COLO668 (cell line): ENCODE measurements around the gene AFDN.

Source experiments
- DNase-seq: peaks from one replicate; lab custom pipeline; 2025; ENCODE audit not compliant: unreplicated experiment; lab: John Stamatoyannopoulos, UW

The AFDN gene, protein sequence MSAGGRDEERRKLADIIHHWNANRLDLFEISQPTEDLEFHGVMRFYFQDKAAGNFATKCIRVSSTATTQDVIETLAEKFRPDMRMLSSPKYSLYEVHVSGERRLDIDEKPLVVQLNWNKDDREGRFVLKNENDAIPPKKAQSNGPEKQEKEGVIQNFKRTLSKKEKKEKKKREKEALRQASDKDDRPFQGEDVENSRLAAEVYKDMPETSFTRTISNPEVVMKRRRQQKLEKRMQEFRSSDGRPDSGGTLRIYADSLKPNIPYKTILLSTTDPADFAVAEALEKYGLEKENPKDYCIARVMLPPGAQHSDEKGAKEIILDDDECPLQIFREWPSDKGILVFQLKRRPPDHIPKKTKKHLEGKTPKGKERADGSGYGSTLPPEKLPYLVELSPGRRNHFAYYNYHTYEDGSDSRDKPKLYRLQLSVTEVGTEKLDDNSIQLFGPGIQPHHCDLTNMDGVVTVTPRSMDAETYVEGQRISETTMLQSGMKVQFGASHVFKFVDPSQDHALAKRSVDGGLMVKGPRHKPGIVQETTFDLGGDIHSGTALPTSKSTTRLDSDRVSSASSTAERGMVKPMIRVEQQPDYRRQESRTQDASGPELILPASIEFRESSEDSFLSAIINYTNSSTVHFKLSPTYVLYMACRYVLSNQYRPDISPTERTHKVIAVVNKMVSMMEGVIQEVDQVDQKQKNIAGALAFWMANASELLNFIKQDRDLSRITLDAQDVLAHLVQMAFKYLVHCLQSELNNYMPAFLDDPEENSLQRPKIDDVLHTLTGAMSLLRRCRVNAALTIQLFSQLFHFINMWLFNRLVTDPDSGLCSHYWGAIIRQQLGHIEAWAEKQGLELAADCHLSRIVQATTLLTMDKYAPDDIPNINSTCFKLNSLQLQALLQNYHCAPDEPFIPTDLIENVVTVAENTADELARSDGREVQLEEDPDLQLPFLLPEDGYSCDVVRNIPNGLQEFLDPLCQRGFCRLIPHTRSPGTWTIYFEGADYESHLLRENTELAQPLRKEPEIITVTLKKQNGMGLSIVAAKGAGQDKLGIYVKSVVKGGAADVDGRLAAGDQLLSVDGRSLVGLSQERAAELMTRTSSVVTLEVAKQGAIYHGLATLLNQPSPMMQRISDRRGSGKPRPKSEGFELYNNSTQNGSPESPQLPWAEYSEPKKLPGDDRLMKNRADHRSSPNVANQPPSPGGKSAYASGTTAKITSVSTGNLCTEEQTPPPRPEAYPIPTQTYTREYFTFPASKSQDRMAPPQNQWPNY (N-terminal part only)

DNA sequence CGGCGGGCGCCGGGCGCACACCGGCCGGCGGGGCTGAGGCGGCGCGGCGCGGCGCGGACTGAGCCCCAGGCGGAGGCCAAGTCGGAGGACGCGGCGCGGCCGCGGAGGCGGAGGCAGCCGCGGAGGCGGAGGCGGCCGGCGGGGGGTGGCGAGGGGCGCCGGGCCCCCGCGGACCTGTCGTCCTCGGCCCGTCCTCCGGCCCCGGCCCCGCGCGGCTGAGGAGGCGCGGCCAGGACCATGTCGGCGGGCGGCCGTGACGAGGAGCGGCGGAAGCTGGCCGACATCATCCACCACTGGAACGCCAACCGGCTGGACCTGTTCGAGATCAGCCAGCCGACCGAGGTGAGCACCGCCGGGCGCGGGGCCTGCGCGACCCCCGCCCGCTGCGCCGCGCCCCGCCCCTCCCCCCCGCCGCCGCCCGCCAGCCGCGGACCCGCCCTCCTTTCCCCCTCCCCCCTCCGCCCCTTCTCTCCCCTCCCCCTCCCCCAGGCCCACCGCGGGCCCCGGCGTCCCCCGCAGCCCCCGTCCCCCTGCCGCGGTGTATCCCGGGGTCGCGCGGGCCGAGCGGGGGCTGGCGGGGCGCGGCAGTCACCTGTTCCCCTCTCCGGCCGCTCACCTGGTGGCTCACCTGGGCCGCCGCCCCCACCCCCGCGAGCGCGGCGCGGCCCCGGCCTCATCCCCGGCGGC lies at the start of gene AFDN:
Gene AFDN, plus strand, starts transcription at position 16 of the 687 bp plus-strand sequence. Its CDS starts 222 bp downstream, at position 238.
- DNase-seq, result peak; percentile 74

DNA sequence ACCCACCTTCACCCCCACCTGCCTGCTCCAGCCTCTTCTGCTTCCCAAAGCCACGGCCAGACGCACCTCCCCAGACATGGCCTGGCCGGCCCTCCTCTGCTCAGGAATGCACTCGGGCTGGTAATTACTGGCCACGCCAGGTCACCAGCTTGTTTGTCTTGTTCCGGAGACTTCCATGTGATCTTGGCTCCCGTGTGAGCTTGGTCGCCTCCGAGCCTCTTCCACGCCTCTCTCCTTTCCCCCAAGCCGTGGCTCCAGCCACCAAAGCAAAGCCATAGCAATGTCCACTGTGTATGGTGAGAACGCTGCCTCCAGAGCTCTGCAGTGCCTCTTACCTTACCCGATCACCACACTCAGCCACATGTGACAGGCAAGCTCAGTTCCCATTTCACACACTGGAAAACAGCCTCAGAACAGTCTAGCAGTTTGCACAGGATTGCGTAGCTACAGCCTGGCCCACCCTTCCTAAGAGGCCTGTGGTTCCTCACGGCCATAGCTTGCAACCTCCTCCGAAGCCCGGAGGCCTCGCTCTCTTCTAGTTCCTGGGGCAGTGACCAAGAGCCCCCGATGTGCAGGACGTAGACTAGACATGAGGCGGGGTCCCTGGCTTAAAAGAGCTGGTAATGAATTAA lies 48.1 kb upstream of the AFDN start:
- DNase-seq, result no peak

DNA sequence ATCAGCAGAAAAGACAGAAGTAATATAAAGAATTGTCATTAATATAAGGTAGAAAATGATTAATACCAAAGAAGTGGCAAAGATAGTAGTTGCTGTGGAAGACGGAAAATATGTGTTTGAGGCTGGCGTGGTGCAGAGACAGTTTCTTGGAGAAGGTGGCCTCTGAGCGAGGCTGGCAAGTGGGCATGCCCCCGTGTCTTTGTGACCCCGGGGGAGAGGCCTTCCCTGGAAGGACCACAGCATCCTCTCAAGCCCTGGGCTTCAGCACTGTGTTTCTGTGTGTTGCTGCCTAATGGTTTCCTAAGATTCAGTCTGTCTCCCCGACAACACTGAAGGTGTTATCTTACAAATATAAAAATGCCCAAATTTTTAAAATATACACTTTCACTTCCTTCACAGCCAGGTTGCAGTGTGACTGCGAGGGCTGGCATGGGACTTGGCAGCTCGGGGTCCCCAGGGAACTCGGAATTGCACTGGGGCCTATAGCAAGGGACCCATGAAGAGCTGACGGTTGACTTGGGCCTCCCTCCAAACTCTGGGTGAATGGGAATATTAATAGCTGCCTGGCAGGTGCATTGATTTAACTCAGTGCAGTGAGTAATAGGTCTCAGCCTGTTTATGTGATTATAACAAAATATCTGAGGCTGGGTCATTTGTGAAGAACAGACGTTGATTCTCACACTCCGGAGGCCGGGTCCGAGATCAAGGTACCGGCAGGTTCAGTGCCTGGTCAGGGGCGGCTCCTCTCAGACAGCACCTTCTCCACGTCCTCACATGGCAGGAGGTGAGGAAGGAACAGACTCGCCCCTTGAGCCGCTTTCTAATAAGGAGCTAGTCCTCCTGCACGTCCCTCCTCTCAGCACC lies 47.4 kb upstream of the AFDN start:
- no peak for DNase-seq

DNA sequence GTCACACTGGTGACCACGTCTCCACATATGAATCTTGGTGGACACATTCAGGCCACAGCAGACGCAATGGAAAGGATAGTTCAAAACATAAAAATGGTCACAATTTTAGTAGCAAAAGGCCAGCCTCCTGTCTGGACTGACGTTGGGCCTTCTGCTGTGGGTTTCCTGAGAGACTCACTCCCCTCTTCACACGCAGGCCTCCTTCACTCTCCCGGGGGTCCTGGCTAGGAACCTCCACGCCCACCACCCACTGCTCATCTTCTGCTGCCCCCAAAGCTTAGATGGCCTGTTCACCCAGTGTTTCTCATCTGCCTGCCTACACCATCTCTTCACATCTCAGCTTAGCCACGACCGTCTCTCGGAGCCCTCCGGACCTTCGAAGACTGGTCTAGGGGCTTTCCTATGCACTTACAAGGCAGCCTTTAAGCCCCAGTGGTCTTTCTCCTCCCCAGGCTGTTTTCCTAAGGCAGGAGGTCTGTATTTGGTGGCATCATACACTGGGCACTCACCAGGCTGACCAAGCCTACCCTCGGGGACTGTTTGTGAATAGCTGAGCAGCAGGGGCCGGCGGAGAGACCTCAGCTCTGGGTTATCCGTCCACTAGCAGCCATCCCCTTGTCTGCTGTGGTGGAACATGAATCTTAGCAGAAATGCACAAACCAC lies 46.6 kb upstream of the AFDN start:
- no peak for DNase-seq

DNA sequence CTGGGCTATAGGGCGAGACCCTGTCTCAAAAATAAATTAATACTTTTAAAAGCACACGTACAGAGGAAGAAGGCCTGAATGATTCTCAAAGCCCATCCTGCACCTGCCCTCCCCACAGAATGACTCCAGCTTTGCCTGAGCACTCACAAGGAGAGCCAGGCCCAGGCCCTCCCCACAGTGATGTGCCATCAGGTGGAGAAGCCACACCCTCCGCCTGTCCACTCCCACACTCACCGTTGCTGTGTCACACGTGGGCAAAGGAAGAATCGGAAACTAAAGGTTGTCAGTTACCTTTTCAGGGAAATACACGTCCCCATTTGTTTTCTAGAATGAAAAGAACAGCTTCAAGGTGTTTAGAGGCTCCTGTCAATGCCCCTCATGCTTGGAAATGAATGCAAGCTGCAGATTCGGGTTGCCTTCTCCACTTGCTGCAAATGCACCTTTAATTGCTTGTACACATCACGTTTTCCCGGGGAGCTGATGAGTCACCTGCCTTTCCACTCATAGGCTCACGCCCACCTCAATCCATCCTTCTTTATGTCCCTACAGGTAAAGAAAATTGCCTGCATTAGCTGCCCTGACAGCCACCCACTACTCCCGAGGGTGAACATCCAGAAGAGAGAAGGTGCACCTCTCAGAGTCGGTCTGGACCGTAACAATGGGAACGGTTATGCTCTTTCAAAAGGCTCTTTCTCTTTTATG lies 45.5 kb upstream of the AFDN start:
- DNase-seq, result peak; percentile 21

DNA sequence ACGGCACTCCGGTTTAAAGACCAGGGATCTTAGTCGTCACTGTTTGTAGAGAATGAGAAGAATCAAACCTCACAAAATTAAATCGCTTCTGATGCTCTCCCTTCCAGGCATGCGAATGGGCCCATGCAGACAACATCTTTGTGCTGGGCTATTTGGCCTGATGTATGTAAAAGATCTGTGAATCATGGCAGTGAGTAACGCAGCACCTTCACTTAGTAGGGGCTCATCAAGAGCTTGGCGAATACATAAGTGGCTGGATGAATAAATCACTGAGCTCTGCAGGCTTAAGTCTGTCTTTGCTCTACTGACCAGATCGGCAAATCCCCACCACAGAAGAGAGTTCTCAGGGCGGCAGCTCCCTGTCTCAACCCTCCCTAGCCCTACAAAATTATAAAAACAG lies 44.8 kb upstream of the AFDN start:
- no peak for DNase-seq

DNA sequence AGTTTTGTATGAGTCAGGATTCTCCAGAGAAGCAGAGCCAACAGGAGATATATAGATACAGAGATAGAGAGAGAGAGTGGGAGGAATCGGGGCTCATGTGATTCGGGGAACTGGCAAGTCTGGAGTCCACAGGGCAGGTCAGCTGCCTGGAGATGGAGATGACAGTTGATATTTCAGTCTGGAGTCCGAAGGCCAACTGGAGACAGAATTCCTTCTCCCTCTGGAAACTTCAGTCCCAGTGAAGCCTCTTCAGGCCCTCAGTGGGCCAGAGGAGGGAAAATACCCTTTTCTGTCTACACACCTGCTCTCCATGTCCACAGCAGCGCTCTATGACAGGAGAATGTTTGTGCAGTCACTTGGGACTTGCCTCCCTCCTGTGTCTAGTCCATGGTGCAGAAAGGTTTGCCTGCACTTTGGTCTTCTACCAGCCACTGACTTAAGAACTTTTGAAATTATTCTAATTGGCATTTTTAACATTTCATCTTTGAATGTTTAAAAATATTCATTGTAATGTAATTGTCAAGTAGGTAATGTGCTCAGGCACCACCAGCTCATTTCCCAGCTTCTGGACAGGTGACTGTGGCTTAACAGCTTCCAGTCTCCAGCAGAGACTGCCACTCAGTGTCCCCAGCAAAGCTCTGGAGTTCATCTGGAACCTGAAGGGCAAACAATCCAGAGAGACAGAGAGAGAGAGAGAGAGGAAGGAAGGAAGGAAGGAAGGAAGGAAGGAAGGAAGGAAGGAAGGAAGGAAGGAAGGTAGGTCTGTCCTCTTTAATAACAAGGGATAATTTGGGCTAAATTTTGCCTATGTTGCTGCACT lies 43.8 kb upstream of the AFDN start:
- no peak for DNase-seq

DNA sequence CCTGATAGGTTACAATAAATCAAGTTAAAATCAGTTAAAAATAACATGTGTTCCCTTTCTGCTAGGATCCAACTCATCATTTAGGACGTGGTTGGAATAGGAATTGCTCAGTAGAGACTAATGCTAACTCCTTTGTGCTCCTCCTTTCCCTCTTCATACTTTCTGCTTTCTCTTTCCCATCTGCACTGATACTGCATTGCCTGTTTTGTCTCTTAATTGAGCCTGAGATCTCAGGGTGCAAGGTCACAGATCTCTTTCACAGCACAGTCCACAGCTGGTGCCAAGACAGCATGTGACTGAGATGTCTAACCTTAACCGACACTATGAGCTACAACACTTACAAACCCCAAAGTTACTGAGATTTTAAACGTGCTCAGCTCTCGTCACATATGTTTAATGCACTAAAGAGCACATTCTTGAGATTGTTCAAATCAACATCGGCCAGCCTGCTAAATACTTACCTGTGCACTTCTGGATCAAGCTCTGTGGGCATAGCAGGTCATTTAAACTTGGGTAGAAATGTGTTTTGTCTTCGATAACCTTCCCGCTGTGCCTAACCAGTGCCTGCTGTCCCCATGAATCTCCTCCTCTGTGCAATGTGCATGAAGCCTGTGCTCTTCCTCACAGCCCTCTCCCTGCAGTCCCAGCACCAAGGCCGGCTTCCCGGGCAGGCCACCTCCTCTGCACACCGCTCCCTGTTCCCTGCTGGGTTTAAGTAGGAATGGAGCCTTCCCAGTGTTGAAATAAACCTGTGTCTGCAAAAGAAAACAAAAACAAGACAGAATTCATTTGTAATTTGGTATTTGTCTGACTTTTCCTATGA lies 39.6 kb upstream of the AFDN start:
- DNase-seq, result no peak

DNA sequence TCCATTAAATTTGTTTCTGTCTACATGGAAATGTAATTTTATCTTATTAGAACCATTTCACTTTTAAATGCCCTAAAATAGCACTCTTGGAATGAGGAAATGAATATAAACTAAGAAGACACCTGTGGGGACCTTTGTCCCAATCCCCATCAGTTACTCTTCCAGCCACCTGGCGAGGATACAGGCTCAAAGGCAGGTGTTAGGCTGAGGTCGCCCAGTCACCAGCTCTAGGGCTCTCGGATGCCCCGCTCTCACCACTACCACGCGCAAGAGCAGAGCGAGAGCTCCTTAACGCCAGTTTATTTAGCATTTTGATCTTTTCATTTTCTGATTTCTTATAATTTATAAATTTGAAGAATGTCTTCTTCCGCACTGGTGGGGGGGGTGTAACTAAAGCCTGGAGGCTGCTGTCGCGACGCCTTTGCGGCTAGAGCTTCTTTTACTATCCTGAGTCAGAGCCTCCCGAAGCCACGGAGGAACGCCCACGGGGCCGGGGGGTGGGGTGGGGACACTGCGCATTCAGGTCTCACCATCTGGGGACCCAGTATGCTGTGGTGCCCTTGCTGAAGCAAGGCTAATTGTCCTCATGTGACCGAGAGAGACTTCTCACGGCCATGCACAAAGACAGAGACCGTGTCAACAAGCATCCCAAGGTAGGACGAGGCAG lies 38.7 kb upstream of the AFDN start:
- DNase-seq, result peak; percentile 4

DNA sequence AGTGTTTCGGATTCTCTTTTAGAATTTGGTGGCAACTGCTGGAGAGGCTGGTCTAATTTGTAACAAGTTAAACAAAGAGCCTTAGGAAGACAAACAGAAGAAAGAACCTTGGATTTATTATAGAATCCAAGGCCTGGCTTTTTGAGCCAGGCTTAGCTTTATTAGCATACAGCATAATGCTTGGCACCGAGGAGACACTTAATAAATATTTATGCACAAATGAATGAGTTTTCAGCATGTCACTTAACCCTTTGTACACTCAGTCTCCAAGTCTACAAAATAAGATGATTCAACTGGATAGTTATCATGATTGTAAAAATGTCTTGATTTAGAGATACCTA lies 38.2 kb upstream of the AFDN start:
- no peak for DNase-seq

DNA sequence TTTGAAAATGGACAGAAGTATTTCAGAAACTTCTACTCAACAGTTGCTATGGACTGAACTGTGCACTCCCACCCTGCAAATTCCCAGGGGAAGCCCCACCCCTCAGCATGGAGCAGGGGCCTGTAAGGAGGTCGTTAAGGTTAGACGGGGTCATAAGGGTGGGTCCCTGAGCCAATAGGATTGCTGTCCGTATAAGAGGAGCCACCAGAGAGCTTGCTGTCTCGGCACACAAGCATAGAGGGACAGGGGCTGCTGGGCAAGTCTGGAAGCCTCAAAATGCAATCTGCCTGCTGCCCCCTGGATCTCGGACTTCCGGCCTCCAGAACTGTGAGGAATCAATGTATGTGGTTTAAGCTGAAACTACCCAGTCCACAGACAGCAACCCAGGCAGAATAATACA lies 37.4 kb upstream of the AFDN start:
- DNase-seq, result no peak

DNA sequence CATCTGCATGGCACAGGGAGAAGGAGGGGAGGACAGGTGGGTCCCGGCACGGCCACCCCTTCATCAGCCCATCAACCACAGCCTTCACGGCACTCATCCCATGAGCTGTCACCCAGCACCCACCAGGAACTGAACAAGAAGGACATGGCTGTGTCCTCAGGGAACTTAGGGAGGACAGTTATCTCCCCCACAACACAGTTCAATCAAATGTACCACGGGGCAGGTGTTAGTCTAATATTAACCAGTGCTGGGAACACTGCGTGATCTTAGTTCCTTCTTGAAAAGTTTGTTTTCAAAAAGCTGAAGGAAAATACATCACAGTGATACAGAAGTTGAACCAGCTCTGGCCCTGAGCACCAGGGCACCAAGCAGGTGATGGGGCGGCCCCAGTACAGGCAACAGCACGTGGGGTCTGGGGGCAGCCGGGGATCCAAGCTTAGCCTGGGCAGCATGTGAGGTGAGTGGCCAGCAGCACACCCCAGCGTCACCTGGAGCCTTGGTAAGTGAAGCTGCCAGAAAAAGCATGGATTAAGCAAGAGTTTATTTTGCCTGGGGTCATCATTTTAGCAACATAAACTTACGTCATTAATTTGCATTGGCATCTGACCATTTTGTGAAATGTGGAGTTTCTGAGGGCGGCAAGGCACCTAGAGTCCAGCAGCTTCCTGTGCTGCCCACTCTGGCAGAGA lies 35.5 kb upstream of the AFDN start:
- DNase-seq, result no peak

DNA sequence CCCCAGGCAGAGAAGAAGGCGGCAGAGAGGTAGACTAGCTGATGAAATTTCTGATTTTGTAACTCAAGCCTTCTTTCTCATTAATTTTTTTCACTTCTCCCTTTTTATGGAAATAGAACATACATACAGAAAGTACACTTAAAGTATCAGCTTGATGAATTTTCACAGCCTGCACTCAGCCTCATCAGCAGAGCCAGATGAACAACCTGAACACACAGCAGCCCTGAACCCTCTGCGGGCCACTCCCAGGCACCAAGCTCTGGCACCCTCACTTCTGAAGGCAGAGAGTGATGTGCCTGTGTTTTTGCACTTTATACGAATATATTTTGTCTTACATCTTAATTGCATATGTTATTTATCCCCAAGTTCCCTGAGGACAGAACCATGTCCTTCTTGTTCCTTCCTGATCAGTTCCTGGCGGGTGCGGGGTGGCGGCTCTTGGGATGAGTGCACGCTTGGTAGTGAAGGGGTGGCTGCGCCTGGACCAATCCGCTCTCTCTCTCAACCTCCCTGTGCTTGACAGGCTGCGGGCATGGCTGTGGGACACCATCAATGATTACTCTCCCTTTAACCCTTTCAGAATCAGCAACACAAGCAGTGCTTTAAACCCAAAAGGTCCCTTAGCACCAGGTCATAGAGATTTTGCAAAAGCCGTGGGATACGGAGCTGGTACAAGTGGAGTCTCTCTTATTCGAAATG lies 34.8 kb upstream of the AFDN start:
- no peak for DNase-seq

DNA sequence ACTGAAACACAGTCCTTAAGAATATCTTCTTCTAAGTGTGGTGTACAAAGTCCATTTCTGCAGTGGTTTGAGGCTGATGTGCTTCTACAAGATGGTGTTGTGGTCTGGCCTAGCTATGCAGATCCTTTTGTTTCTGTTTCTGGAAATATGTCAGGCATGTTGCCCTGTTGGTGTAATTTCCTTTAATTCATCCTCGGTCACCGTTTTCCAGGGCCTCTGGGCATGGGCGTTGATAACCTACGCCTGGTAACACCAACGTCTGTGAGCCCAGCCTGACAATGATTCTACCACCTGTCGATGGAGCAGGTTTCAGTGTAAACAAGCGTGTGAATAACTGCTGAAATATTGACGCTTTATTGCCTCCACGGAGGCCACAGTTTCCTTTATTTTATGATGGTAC lies 33.3 kb upstream of the AFDN start:
- peak; percentile 53 for DNase-seq
